Tibial nerve (tissue), 4 donors: ENCODE results near the gene TIGIT.

ENCODE experiments used
- CTCF ChIP-seq, 5 experiments: fragments of 200-600 bp in 3 of 5; fragments of 450-650 bp in 2 of 5; sonication (generic) in 3 of 5; IDR thresholded peaks; one replicate each; pipeline ENCODE4 v1.5.1; 2016 to 2019; ENCODE audit warnings: antibody characterized with exemption in 5 of 5, mild to moderate bottlenecking in 3 of 5, moderate library complexity in 2 of 5
- EP300 ChIP-seq, 2 donors: sonication (generic); formaldehyde crosslinking; IDR thresholded peaks; one replicate each; pipeline ENCODE4 v1.6.1; 2017; ENCODE audit warnings: antibody characterized with exemption in 2 of 2, mild to moderate bottlenecking in 1 of 2
- POLR2A ChIP-seq, 2 donors: fragments of 450-650 bp; IDR thresholded peaks; one replicate each; pipeline ENCODE4 v1.6.1; 2017; ENCODE audit warnings: antibody characterized with exemption in 2 of 2, mild to moderate bottlenecking in 2 of 2, moderate library complexity in 2 of 2

- TF ChIP-seq CTCF (IDR thresholded peaks at IDR 0.05) (no peak), POLR2A (IDR thresholded peaks at IDR 0.05) (no peak), EP300 (IDR thresholded peaks at IDR 0.05) (no peak)
These were observed 9.2 kb upstream of the TIGIT start for GRCh38 chr3:114284644-114285043.
